CD4-positive, alpha-beta T cell (primary cell): ENCODE measurements around the gene RUNX1. TPM values are rescaled to one million over a fixed set of nuclear protein-coding genes. Genes with fewer than 3 reads are reported as not detected.

Source experiments
- ATAC-seq: fragments of 200-7000 bp; cut with Tn5 transposase; one replicate; pipeline ENCODE4 v1.10.0; 2022; ENCODE audit warnings: mild to moderate bottlenecking; ENCODE audit not compliant: poor library complexity
- CTCF ChIA-PET: fragments of 350-600 bp; sonication (Branson Sonifier 250); formaldehyde crosslinking; loops from one replicate; lab custom pipeline; 2021; ENCODE audit warnings: antibody characterized with exemption, inconsistent platforms; lab: Charles Lee
- POLR2A ChIA-PET: fragments of 350-600 bp; sonication (Branson Sonifier 250); formaldehyde crosslinking; loops from one replicate; lab custom pipeline; 2021; ENCODE audit warnings: antibody characterized with exemption, inconsistent platforms; lab: Charles Lee
- DNase-seq, 14 experiments: peaks; one replicate each; pipeline ENCODE4 v3.0.0-alpha.2; 2013 to 2020; ENCODE audit warnings: mixed read lengths in 2 of 14
- H3K27ac ChIP-seq, 2 donors: one replicate each; pipeline versions ENCODE4 v1.5.1 to v1.7.0; 2013; ENCODE audit warnings: low read length in 2 of 2, low read depth in 1 of 2, mild to moderate bottlenecking in 1 of 2
- H3K27me3 ChIP-seq, 2 experiments: 1 replicate in 1 of 2; 2 replicates in 1 of 2; pipeline versions ENCODE4 v1.6.1 to v1.7.0; 2013; ENCODE audit warnings: low read length in 2 of 2, control low read depth in 1 of 2, mild to moderate bottlenecking in 1 of 2, moderate library complexity in 1 of 2; ENCODE audit not compliant: insufficient read depth in 2 of 2, control insufficient read depth in 1 of 2
- H3K36me3 ChIP-seq: one replicate; pipeline ENCODE4 v1.6.1; 2013; ENCODE audit warnings: low read length, control low read depth; ENCODE audit not compliant: insufficient read depth
- H3K4me1 ChIP-seq: one replicate; pipeline ENCODE4 v1.6.1; 2013; ENCODE audit warnings: low read length, control low read depth; ENCODE audit not compliant: insufficient read depth
- H3K4me3 ChIP-seq: one replicate; pipeline ENCODE4 v1.5.1; 2013; ENCODE audit warnings: mild to moderate bottlenecking, low read length, moderate library complexity
- H3K9me3 ChIP-seq, 2 experiments: 1 replicate in 1 of 2; 2 replicates in 1 of 2; pipeline versions ENCODE4 v1.6.1 to v1.7.0; 2013; ENCODE audit warnings: low read length in 2 of 2, mild to moderate bottlenecking in 2 of 2, control low read depth in 1 of 2, moderate library complexity in 1 of 2; ENCODE audit not compliant: control insufficient read depth in 1 of 2, insufficient read depth in 1 of 2
- H3K27ac Mint-ChIP-seq: one replicate; pipeline ENCODE4 v1.8.0; 2020; ENCODE audit warnings: mixed read lengths
- H3K27me3 Mint-ChIP-seq: one replicate; pipeline ENCODE4 v1.8.0; 2021; ENCODE audit warnings: mixed read lengths
- H3K36me3 Mint-ChIP-seq: one replicate; pipeline ENCODE4 v1.8.0; 2021; ENCODE audit warnings: low read depth, mixed read lengths
- H3K4me1 Mint-ChIP-seq: one replicate; pipeline ENCODE4 v1.8.0; 2021; ENCODE audit warnings: low read depth, mixed read lengths
- H3K4me3 Mint-ChIP-seq: one replicate; pipeline ENCODE4 v1.8.0; 2020; ENCODE audit warnings: mild to moderate bottlenecking, mixed read lengths
- H3K9me3 Mint-ChIP-seq: one replicate; pipeline ENCODE4 v1.8.0; 2020; ENCODE audit warnings: mixed read lengths
- CTCF ChIP-seq: fragments of 200-600 bp; IDR thresholded peaks from one replicate; pipeline ENCODE4 v1.8.0; 2022; ENCODE audit warnings: antibody characterized with exemption, mild to moderate bottlenecking
- intact Hi-C, 2 experiments: fragments of 100-400 bp; cut with DNase I in 1 of 2; cut with micrococcal nuclease in 1 of 2; formaldehyde crosslinking; loops; one replicate each; pipeline versions ENCODE4 v1.15.1 to v1.9.0; 2023 to 2025; cut with DNase I, micrococcal nuclease
- total RNA-seq, 174 experiments: library from RNA in 2 of 174; stranded (reverse) in 2 of 174; gene quantifications; one replicate each; pipeline ENCODE4 v1.2.3 and lab custom pipeline; 2021 to 2026

Gene RUNX1
- total RNA-seq, 2 experiments from 2014 or later, result 71.7 to 74.3 TPM

GRCh38 chr21:35048183-35048601 lies 910 bp downstream of the RUNX1 start:
- Histone ChIP-seq H3K4me3 (peak overlapping the region; percentile 91), H3K36me3 (peaks cover 3% of the 10 kb centered on the region), H3K9me3 (no peaks in the 10 kb centered on the region), H3K4me1 (peaks cover 63% of the 10 kb centered on the region), H3K27ac (peak overlapping the region; percentile 68 to 93), H3K27me3 (no peaks in the 10 kb centered on the region)
- ChIA-PET CTCF (interaction anchor here (0.6 to 3.0 kb wide), 12 partner anchors 10 to 1065 kb away, joined by 3 to 30 read pairs (median 4); no protein-coding TSS in a partner anchor), POLR2A (interaction anchor here (0.5 to 11.6 kb wide), 25 partner anchors 8 to 1249 kb away, joined by 3 to 227 read pairs (median 4); no protein-coding TSS in a partner anchor)
- H3K4me3 Mint-ChIP-seq, result peak overlapping the region; percentile 96
- DNase-seq (peak in 9 of 14 experiments; percentile 28 to 61 (median 43)), ATAC-seq (no peak)
- no peaks in the 10 kb centered on the region for H3K9me3 Mint-ChIP-seq
- peak overlapping the region; percentile 97 for H3K27ac Mint-ChIP-seq
- H3K4me1 Mint-ChIP-seq, result peaks cover 90% of the 10 kb centered on the region
- H3K36me3 Mint-ChIP-seq, result peaks cover 56% of the 10 kb centered on the region
- intact Hi-C loops, result loop anchor here (1.0 to 5.0 kb wide), 8 partner anchors 36 to 179 kb away; no protein-coding TSS in a partner anchor
- no peak for TF ChIP-seq CTCF
- H3K27me3 Mint-ChIP-seq, result no peaks in the 10 kb centered on the region

DNA sequence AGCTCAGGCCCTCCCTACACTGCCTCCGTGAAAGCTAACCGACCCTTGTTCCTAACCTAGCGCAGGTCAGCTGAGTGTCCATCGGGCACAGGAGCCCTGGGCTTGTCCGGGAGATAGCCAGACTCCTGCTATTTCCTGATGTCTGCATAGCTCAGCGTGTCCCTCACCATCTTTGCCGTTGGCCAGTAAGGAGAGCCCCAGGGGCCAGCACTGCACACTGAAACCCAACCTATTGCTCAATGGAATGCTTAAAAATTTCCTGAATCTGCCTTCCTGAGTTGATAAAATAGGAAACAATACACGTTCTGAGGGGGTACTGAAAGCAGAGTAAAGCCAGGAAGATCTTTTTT lies 2.2 kb downstream of the RUNX1 start:
- no peaks in the 10 kb centered on the region for H3K9me3 Mint-ChIP-seq
- peak overlapping the region; percentile 91 for H3K4me3 ChIP-seq
- H3K27me3 Mint-ChIP-seq, result no peaks in the 10 kb centered on the region
- H3K27ac ChIP-seq, result peak overlapping the region; percentile 74 to 93
- H3K36me3 ChIP-seq, result peaks cover 14% of the 10 kb centered on the region
- peak overlapping the region; percentile 96 for H3K4me3 Mint-ChIP-seq
- no peaks in the 10 kb centered on the region for H3K27me3 ChIP-seq
- no peaks in the 10 kb centered on the region for H3K9me3 ChIP-seq
- peak in 1 of 14 experiments; percentile 30 for DNase-seq
- intact Hi-C loops, result loop anchor here (1.0 to 5.0 kb wide), 6 partner anchors 35 to 180 kb away; no protein-coding TSS in a partner anchor
- H3K4me1 ChIP-seq, result peaks cover 69% of the 10 kb centered on the region
- CTCF ChIA-PET, result interaction anchor here (1.0 to 3.0 kb wide), 13 partner anchors 18 to 353 kb away, joined by 3 to 30 read pairs (median 3); no protein-coding TSS in a partner anchor
- no peak for ATAC-seq
- no peak for TF ChIP-seq CTCF
- peak overlapping the region; percentile 97 for H3K27ac Mint-ChIP-seq
- POLR2A ChIA-PET, result interaction anchor here (0.7 to 11.6 kb wide), 25 partner anchors 9 to 1127 kb away, joined by 3 to 227 read pairs (median 4); no protein-coding TSS in a partner anchor
- peaks cover 91% of the 10 kb centered on the region for H3K4me1 Mint-ChIP-seq
- peaks cover 70% of the 10 kb centered on the region for H3K36me3 Mint-ChIP-seq

DNA sequence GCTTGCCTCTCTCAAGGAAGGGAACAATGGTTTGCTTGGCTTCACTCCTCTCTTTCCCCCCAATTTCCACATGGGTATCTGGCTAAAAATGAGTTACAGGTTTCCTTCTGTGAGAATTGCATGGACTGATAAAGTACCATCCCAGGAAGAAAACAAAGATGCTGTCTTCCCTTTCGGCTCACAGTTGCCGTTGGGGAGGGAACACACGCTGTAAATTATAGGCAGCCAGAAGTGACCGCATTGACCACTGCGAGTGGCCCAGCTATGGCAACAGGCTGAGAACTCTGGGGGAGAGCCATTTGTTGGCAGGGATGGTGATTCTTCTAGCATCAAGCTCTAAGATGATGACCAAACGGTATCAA lies 2.9 kb downstream of the RUNX1 start:
- Mint-ChIP-seq H3K36me3 (peaks cover 76% of the 10 kb centered on the region), H3K4me1 (peaks cover 91% of the 10 kb centered on the region), H3K4me3 (peak overlapping the region; percentile 96), H3K9me3 (no peaks in the 10 kb centered on the region), H3K27me3 (no peaks in the 10 kb centered on the region), H3K27ac (peak overlapping the region; percentile 97)
- no peaks in the 10 kb centered on the region for H3K9me3 ChIP-seq
- no peaks in the 10 kb centered on the region for H3K27me3 ChIP-seq
- ChIA-PET CTCF (interaction anchor here (1.4 to 3.0 kb wide), 5 partner anchors 17 to 156 kb away, joined by 3 to 30 read pairs (median 6); no protein-coding TSS in a partner anchor), POLR2A (interaction anchor here (0.7 to 11.6 kb wide), 17 partner anchors 8 to 1127 kb away, joined by 3 to 227 read pairs (median 6); no protein-coding TSS in a partner anchor)
- peak overlapping the region; percentile 74 to 93 for H3K27ac ChIP-seq
- H3K36me3 ChIP-seq, result peaks cover 15% of the 10 kb centered on the region
- DNase-seq (no peak), ATAC-seq (no peak)
- H3K4me3 ChIP-seq, result peak overlapping the region; percentile 91
- no peak for TF ChIP-seq CTCF
- intact Hi-C loops, result loop anchor here (5.0 kb wide), 5 partner anchors 34 to 181 kb away; no protein-coding TSS in a partner anchor
- peaks cover 67% of the 10 kb centered on the region for H3K4me1 ChIP-seq
